Renal cortex interstitium (tissue), 15 donors: ENCODE measurements around the gene PSG6. TPM values are rescaled to one million over a fixed set of nuclear protein-coding genes. Genes with fewer than 3 reads are reported as not detected.
"Not testable (repeated sequence)": the region's sequence is repeated elsewhere in the genome, so short reads cannot be mapped to it uniquely, and the experiment has no call there.

ENCODE experiments used
- DNase-seq, 11 donors: peaks; one replicate each; pipeline ENCODE4 v3.0.0-alpha.2; 2013; ENCODE audit warnings: low read depth in 9 of 11, low spot score in 4 of 11; ENCODE audit errors: extremely low read depth in 1 of 11
- long read RNA-seq, 16 experiments: transcript quantifications; one replicate each; lab custom pipeline, GENCODE V29; 2026
- polyA plus RNA-seq, 3 donors: library from polyadenylated mRNA; unstranded; fragments of 120-200 nt; gene quantifications; one replicate each; pipeline ENCODE4 v1.2.1, GENCODE V29; 2013; ENCODE audit not compliant: insufficient read length in 3 of 3

The PSG6 gene
- not detected for polyA plus RNA-seq
- long read RNA-seq, donor 1 = 0 reads
- long read RNA-seq, donor 2 = 0 reads
- long read RNA-seq, donor 3 = 0 reads
- long read RNA-seq, donor 4 = 0 reads
- long read RNA-seq, donor 5 = 0 reads
- long read RNA-seq, donor 6 = 0 reads
- long read RNA-seq, donor 7 = 0 reads
- long read RNA-seq, donor 8 = 0 reads
- long read RNA-seq, donor 9 = 0 reads
- long read RNA-seq, donor 10 = 0 reads
- long read RNA-seq, donor 11 = 0 reads
- long read RNA-seq, donor 12 = 0 reads
- long read RNA-seq, donor 13 = 0 reads
- long read RNA-seq, donor 14 = 0 reads
- long read RNA-seq, donor 15 = 0 reads
- long read RNA-seq, donor 16 = 0 reads

DNA sequence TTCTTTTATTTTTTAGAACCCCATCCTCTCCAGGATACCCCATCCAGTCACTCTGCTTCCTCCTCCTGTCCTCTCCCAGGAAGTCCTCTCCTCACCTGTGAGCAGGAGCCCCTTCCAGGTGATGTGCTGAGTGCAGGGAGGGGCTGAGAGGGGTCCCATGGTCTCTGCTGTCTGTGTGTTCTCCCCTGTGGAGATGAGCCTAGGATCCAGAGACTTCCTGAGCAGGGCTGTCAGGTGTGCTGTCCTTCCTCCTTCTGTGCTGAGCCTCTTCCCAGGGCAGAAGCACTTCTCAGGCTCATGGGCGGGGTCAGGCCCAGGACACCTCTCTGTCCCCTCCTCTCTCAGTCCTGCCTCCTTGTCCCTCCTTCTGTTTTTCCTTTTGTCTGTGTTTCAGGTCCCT is at the start of gene PSG6:
PSG6 (minus strand) TSS at position 261 of the 400 bp plus-strand sequence; CDS start at position 159, 102 bp downstream.
- DNase-seq = not testable (repeated sequence)

DNA sequence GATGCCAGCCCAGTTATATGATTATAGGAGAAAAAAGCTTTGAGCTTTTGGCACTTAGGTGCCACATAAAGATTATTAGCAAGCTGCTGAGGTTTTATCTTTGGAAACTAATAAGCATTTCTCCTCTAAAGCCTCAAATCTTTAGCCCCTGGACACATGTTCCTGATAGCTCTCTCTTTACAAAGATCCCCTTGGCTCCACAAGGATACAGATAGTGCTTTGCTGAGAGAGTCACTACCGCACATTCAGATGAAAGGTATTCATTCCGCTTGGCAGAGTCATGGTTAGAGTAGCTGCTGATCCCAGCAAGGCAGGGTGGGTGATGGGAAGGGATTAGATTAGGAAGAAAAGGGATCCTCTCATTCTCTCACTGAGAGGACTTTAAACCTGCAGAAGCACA is 47.5 kb upstream of the PSG6 start:
- no peak for DNase-seq

- no peak for DNase-seq
Observed at GRCh38 chr19:42961119-42961518, 43.4 kb upstream of the PSG6 start.

- not testable (repeated sequence) for DNase-seq
Observed at GRCh38 chr19:42952126-42952525, 34.4 kb upstream of the PSG6 start.

DNA sequence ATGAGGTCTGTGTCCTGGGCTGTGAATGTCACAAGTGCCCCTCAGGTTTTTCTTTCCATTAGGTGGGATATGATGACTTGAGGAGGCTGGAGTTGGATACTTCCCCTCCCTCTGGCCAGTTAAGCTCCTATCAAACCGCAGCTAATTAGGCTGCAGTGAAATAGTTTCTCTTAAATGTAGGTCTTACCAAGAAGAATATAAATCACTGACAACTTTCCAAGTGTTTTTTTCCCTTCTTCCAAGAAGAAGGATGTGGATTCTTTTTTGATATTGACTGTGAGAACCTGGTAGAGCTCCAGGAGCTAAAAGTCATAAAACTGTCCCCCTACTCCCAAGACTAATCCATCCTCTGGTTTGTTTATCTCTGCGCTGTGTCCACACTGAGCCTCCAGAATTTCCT is 33.8 kb upstream of the PSG6 start:
- peak in 1 of 11 donors; percentile 11 for DNase-seq

- DNase-seq = no peak
Observed at GRCh38 chr19:42942187-42942789, 24.6 kb upstream of the PSG6 start.

GRCh38 chr19:42937107-42937506 is 19.4 kb upstream of the PSG6 start, which contains the start of gene PSG7:
PSG7 (minus strand) TSS chr19:42937207; CDS start chr19:42937076, 131 bp downstream.
- not testable (repeated sequence) for DNase-seq

DNA sequence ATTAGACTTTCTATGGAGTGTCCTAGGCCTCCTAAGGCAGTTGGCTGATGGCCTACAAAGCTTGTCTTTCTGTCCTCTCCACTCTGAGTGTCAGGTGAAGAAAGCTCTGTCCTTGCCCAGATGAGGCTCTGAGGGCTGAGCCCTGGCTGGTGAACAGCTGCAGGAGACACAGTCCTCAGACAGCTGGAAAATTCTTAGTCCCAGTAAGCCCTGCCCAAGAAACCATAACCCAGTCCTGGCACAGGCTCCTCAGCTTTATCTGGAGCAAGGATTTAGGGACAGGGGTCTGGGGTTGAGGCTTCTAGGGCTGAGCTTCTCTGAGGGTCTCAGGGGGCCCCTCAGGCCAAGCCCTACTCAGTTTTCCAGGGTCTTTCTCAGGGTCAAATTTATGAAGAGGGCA is 17.0 kb upstream of the PSG6 start:
- DNase-seq = not testable (repeated sequence)

GRCh38 chr19:42934183-42934582 is 16.5 kb upstream of the PSG6 start:
- DNase-seq = not testable (repeated sequence)

GRCh38 chr19:42933412-42933811 is 15.7 kb upstream of the PSG6 start:
- not testable (repeated sequence) for DNase-seq

DNA sequence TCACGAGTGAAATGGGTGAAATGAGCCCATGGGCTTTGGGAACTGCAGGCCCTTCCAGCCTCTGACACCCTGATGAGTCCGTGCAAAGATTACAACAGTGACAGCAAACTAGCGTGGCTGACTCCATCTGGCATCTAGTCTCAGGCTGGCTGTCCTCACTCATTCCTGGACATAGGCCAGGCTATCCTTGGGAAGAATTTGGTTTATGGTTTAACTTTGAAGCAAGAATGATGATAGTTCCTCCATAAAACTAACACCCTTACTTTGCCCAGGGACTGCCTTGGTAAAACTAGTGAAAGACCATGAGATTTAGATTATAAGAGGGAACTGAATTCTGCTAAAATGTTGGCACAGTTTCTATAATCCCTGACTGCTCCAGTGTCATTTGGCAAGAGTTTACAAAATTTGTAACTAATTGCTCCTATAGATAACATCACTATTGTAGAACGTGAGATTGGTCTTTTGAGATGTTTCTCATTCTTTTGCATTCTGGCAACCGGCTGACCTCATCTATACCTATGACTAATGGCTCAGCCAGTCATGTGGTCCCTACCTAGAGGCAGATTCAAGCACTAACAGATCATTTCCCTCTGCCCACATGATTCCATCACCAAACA is 14.9 kb upstream of the PSG6 start:
- not testable (repeated sequence) for DNase-seq

GRCh38 chr19:42930214-42930613 is 12.5 kb upstream of the PSG6 start:
- DNase-seq = not testable (repeated sequence)

DNA sequence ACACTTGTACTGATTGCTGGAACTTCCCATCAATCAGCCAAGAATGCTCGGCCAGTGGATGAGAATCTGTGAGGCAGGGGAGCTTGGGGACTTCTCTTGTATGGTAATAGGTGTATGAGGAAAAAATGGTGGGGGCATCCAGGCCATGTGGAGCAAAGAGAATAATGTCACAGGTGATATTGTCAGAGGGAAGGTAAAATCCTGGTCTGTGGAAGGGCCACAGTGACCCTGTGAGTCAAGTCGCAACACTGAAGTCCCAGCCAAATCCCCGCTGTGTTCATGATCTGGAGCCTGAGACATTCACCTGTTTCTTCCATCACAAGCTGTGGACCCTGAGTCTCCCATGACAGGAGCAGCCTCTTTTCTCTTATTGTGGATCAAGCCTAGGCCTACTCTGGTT is 11.2 kb upstream of the PSG6 start:
- DNase-seq = no peak

- no peak for DNase-seq
Observed at GRCh38 chr19:42926781-42927180, 9.1 kb upstream of the PSG6 start.

DNA sequence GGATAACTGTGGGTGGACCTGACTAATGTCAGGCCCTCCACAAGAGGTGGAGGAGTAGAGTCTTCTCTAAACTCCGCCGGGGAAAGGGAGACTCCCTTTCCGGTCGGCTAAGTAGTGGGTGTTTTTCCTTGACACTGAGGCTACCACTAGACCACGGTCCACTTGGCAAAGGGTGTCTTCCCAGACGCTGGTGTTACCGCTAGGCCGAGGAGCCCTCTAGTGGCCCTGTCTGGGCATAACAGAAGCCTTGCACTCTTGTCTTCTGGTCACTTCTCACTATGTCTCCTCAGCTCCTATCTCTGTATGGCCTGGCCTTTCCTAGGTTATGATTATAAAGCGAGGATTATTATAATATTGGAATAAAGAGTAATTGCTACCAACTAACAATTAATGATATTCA is 5.4 kb upstream of the PSG6 start:
- not testable (repeated sequence) for DNase-seq

GRCh38 chr19:42920971-42921370 is 3.3 kb upstream of the PSG6 start:
- DNase-seq = not testable (repeated sequence)

- no peak for DNase-seq
Observed at GRCh38 chr19:42919757-42920079, 2.0 kb upstream of the PSG6 start.

DNA sequence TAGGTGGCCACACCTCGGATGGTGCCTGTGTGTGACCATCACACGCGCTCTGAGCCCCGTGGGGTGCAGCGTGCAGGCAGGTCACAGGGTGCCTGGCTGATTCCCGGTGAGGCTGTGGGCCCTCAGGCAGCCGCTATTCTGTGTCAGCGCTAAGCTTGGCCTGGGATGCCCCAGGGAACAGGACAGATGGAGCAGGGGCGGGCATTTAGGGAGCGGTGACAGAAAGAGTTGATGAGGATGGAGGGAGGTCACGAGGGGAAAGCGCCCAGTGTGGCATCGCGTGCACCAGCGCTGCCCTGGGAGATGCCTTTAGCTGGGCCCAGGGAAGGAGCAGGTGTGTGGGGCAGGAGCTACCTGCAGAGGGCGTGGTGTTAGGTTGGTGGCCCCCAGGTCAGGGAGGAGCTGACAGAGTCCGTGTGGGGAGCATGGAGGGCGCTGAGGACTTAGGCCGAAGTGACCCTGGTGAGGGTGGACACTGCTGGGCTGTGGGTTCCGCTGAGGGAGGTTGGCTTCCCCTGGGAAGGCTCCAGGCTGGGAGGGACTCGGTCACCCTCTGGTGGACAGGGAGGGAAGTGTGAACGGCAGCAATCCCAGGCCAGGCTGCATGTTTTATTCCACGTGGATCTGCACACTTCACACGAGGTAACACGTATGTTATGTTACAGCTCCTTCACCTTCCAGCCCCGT is 1.5 kb upstream of the PSG6 start:
- not testable (repeated sequence) for DNase-seq

DNA sequence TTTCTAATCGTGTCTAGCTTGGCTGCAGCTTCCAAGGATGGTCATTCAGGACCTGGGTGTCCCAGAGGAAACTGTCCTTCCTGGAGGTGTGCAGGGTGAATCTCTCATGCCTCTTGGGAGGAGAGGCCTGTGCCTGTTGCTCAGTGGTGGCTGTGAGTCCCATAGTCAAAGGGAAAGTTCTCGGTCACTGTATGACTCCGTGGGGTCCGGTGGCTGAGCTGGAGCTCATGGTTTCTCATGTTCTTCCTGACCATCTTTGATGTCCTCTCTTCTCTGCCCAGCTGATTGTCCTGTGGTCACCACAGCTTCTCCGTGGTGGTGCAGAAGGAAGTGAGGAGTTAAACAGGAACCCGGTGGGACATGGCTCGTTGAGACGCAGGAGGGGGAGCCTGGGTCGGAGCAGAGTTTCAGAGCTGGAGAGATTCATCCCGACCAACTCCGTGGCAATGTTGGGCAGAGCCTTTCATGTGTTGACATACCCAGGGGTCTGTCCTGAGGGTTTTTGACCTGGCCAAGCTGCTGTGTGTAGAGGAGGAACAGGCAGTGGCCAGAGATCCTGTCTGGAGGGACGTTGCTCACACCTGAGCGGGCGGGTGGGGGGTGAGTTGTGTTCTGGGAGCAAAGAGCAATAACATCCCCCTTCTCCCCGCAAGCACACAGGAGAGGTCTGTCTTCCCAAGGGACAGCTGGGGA is 829 bp upstream of the PSG6 start:
- DNase-seq = not testable (repeated sequence)
